ENCODE data around the gene LEPROT. TPM values are rescaled to one million over a fixed set of nuclear protein-coding genes. Genes with fewer than 3 reads are reported as not detected.

LEPROT gene
- total RNA-seq, 2 donors from 2014 or later = 29.6 to 33.4 TPM

GRCh38 chr1:65469126-65469888, 48.8 kb downstream of the LEPROT start:
- Mint-ChIP-seq H3K27me3 (no peaks in the 10 kb centered on the region), H3K4me3 (no peak overlapping the region), H3K27ac (no peak overlapping the region), H3K9me3 (no peaks in the 10 kb centered on the region), H3K4me1 (no peaks in the 10 kb centered on the region), H3K36me3 (ENCODE audit: low read depth) (no peaks in the 10 kb centered on the region)
- ATAC-seq (replicated peaks) = no peak

GRCh38 chr1:65469889-65470340, 49.4 kb downstream of the LEPROT start:
- H3K9me3 Mint-ChIP-seq = no peaks in the 10 kb centered on the region
- no peaks in the 10 kb centered on the region for H3K27me3 Mint-ChIP-seq
- no peaks in the 10 kb centered on the region for H3K4me1 Mint-ChIP-seq
- H3K27ac Mint-ChIP-seq = no peak overlapping the region
- no peak for ATAC-seq (replicated peaks)
- H3K4me3 Mint-ChIP-seq = no peak overlapping the region
- no peaks in the 10 kb centered on the region for H3K36me3 Mint-ChIP-seq (ENCODE audit: low read depth)

- Mint-ChIP-seq H3K4me3 (no peak overlapping the region), H3K27me3 (no peaks in the 10 kb centered on the region), H3K4me1 (no peaks in the 10 kb centered on the region), H3K36me3 (ENCODE audit: low read depth) (no peaks in the 10 kb centered on the region), H3K9me3 (no peaks in the 10 kb centered on the region), H3K27ac (no peak overlapping the region)
- no peak for ATAC-seq (replicated peaks)
Observed at GRCh38 chr1:65470766-65471165, 50.3 kb downstream of the LEPROT start.

- H3K4me1 Mint-ChIP-seq = no peaks in the 10 kb centered on the region
- H3K4me3 Mint-ChIP-seq = no peak overlapping the region
- no peaks in the 10 kb centered on the region for H3K27me3 Mint-ChIP-seq
- H3K27ac Mint-ChIP-seq = no peak overlapping the region
- no peak for ATAC-seq (replicated peaks)
- H3K9me3 Mint-ChIP-seq = no peaks in the 10 kb centered on the region
- H3K36me3 Mint-ChIP-seq (ENCODE audit: low read depth) = no peaks in the 10 kb centered on the region
Observed at GRCh38 chr1:65471213-65471833, 50.9 kb downstream of the LEPROT start.

GRCh38 chr1:65471861-65472332, 51.4 kb downstream of the LEPROT start:
- Mint-ChIP-seq H3K36me3 (ENCODE audit: low read depth) (no peaks in the 10 kb centered on the region), H3K27me3 (no peaks in the 10 kb centered on the region), H3K4me1 (no peaks in the 10 kb centered on the region), H3K9me3 (no peaks in the 10 kb centered on the region), H3K4me3 (no peak overlapping the region), H3K27ac (no peak overlapping the region)
- no peak for ATAC-seq (replicated peaks)

GRCh38 chr1:65476327-65476726, 55.9 kb downstream of the LEPROT start:
- H3K27ac Mint-ChIP-seq = no peak overlapping the region
- peaks cover 5% of the 10 kb centered on the region for H3K4me1 Mint-ChIP-seq
- H3K4me3 Mint-ChIP-seq = no peak overlapping the region
- H3K27me3 Mint-ChIP-seq = no peaks in the 10 kb centered on the region
- H3K9me3 Mint-ChIP-seq = peaks cover 3% of the 10 kb centered on the region
- ATAC-seq (replicated peaks) = no peak
- no peaks in the 10 kb centered on the region for H3K36me3 Mint-ChIP-seq (ENCODE audit: low read depth)

- no peak for ATAC-seq (replicated peaks)
- no peaks in the 10 kb centered on the region for H3K27me3 Mint-ChIP-seq
- H3K36me3 Mint-ChIP-seq (ENCODE audit: low read depth) = no peaks in the 10 kb centered on the region
- no peak overlapping the region for H3K27ac Mint-ChIP-seq
- H3K9me3 Mint-ChIP-seq = peaks cover 3% of the 10 kb centered on the region
- H3K4me3 Mint-ChIP-seq = no peak overlapping the region
- H3K4me1 Mint-ChIP-seq = peaks cover 5% of the 10 kb centered on the region
Observed at GRCh38 chr1:65477414-65478378, 57.2 kb downstream of the LEPROT start.

GRCh38 chr1:65478379-65479026, 58.0 kb downstream of the LEPROT start:
- peaks cover 3% of the 10 kb centered on the region for H3K9me3 Mint-ChIP-seq
- H3K27ac Mint-ChIP-seq = peak overlapping the region; percentile 62
- no peak overlapping the region for H3K4me3 Mint-ChIP-seq
- H3K4me1 Mint-ChIP-seq = peaks cover 5% of the 10 kb centered on the region
- H3K27me3 Mint-ChIP-seq = no peaks in the 10 kb centered on the region
- H3K36me3 Mint-ChIP-seq (ENCODE audit: low read depth) = no peaks in the 10 kb centered on the region
- ATAC-seq (replicated peaks) = no peak

- H3K4me3 Mint-ChIP-seq = no peak overlapping the region
- H3K9me3 Mint-ChIP-seq = peaks cover 3% of the 10 kb centered on the region
- peaks cover 5% of the 10 kb centered on the region for H3K4me1 Mint-ChIP-seq
- H3K27ac Mint-ChIP-seq = no peak overlapping the region
- H3K36me3 Mint-ChIP-seq (ENCODE audit: low read depth) = no peaks in the 10 kb centered on the region
- no peak for ATAC-seq (replicated peaks)
- H3K27me3 Mint-ChIP-seq = no peaks in the 10 kb centered on the region
Observed at GRCh38 chr1:65479554-65480204, 59.2 kb downstream of the LEPROT start.

- no peak overlapping the region for H3K27ac Mint-ChIP-seq
- no peak overlapping the region for H3K4me3 Mint-ChIP-seq
- peaks cover 3% of the 10 kb centered on the region for H3K9me3 Mint-ChIP-seq
- no peak for ATAC-seq (replicated peaks)
- H3K36me3 Mint-ChIP-seq (ENCODE audit: low read depth) = no peaks in the 10 kb centered on the region
- no peaks in the 10 kb centered on the region for H3K27me3 Mint-ChIP-seq
- peaks cover 5% of the 10 kb centered on the region for H3K4me1 Mint-ChIP-seq
Observed at GRCh38 chr1:65480684-65481405, 60.4 kb downstream of the LEPROT start.

- Mint-ChIP-seq H3K27me3 (no peaks in the 10 kb centered on the region), H3K4me3 (no peak overlapping the region), H3K36me3 (ENCODE audit: low read depth) (no peaks in the 10 kb centered on the region), H3K4me1 (no peaks in the 10 kb centered on the region), H3K9me3 (peaks cover 5% of the 10 kb centered on the region), H3K27ac (no peak overlapping the region)
- no peak for ATAC-seq (replicated peaks)
Observed at GRCh38 chr1:65483993-65484754, 63.7 kb downstream of the LEPROT start.
